GM23338 (cell line): ENCODE data around the gene SF1. TPM values are rescaled to one million over a fixed set of nuclear protein-coding genes. Genes with fewer than 3 reads are reported as not detected.

ENCODE experiments used
- ATAC-seq: fragments of 200-7000 bp; cut with Tn5 transposase; 3 replicates; pipeline ENCODE4 v1.9.1; 2020
- DNase-seq: peaks from one replicate; pipeline ENCODE4 v3.0.0-alpha.2; 2015; ENCODE audit warnings: low spot score
- H2AFZ ChIP-seq: fragments of 200-600 bp; sonication (generic); 2 replicates; pipeline ENCODE4 v1.8.0; 2016; ENCODE audit warnings: antibody characterized with exemption, mild to moderate bottlenecking, moderate library complexity
- H3F3A ChIP-seq: fragments of 200-600 bp; sonication (generic); replicated peaks from 2 replicates; pipeline ENCODE4 v1.8.0; 2017; ENCODE audit warnings: antibody characterized with exemption, mixed run types, low read depth
- H3K27ac ChIP-seq: fragments of 200-600 bp; sonication (generic); 2 replicates; pipeline ENCODE4 v1.6.1; 2016; ENCODE audit warnings: low read depth
- H3K27me3 ChIP-seq: fragments of 200-600 bp; sonication (generic); 2 replicates; pipeline ENCODE4 v1.8.0; 2016; ENCODE audit warnings: mild to moderate bottlenecking, mixed run types, moderate library complexity; ENCODE audit not compliant: insufficient read depth
- H3K36me3 ChIP-seq: fragments of 200-600 bp; sonication (generic); 2 replicates; pipeline ENCODE4 v1.8.0; 2016; ENCODE audit warnings: mild to moderate bottlenecking; ENCODE audit not compliant: insufficient read depth
- H3K4me1 ChIP-seq: fragments of 200-600 bp; sonication (generic); 2 replicates; pipeline ENCODE4 v1.8.0; 2016; ENCODE audit warnings: mild to moderate bottlenecking, moderate library complexity; ENCODE audit not compliant: insufficient read depth
- H3K4me2 ChIP-seq: fragments of 200-600 bp; sonication (generic); 2 replicates; pipeline ENCODE4 v1.7.1; 2017; ENCODE audit warnings: mixed run types
- H3K4me3 ChIP-seq: fragments of 200-600 bp; sonication (generic); 2 replicates; pipeline ENCODE4 v1.6.1; 2016; ENCODE audit warnings: mixed run types
- H3K79me2 ChIP-seq: fragments of 200-600 bp; sonication (generic); replicated peaks from 2 replicates; pipeline ENCODE4 v1.8.0; 2017; ENCODE audit warnings: mild to moderate bottlenecking; ENCODE audit not compliant: insufficient read depth
- H3K9me2 ChIP-seq: fragments of 200-600 bp; sonication (generic); 2 replicates; pipeline ENCODE4 v1.8.0; 2017; ENCODE audit not compliant: insufficient read depth
- H4K20me1 ChIP-seq: fragments of 200-600 bp; sonication (generic); replicated peaks from 2 replicates; pipeline ENCODE4 v1.8.0; 2017; ENCODE audit warnings: mild to moderate bottlenecking; ENCODE audit not compliant: insufficient read depth
- H3K27ac Mint-ChIP-seq: 2 replicates; pipeline ENCODE4 v1.8.0; 2020; ENCODE audit warnings: inconsistent platforms, mild to moderate bottlenecking, moderate library complexity, mixed read lengths
- H3K27me3 Mint-ChIP-seq: 3 replicates; pipeline ENCODE4 v1.8.0; 2022; ENCODE audit warnings: low read depth, mild to moderate bottlenecking, moderate library complexity, mixed read lengths, inconsistent platforms; ENCODE audit not compliant: insufficient read depth, poor library complexity
- H3K36me3 Mint-ChIP-seq: 3 replicates; pipeline ENCODE4 v1.8.0; 2021; ENCODE audit warnings: low read depth, mild to moderate bottlenecking, inconsistent platforms, moderate library complexity, mixed read lengths
- H3K4me1 Mint-ChIP-seq: 3 replicates; pipeline ENCODE4 v1.8.0; 2020; ENCODE audit warnings: mild to moderate bottlenecking, inconsistent platforms, mixed read lengths
- H3K4me3 Mint-ChIP-seq: 3 replicates; pipeline ENCODE4 v1.8.0; 2021; ENCODE audit warnings: moderate library complexity, mild to moderate bottlenecking, inconsistent platforms, mixed read lengths
- H3K9me3 Mint-ChIP-seq: 3 replicates; pipeline ENCODE4 v1.8.0; 2020; ENCODE audit warnings: moderate library complexity, mild to moderate bottlenecking, inconsistent platforms, mixed read lengths
- CREB1 ChIP-seq: fragments of 250-450 bp; sonication (Bioruptor Pico); IDR thresholded peaks from 2 replicates; pipeline ENCODE4 v1.5.0; 2020; ENCODE audit warnings: low read depth, mild to moderate bottlenecking, moderate library complexity
- ETS1 ChIP-seq: IDR thresholded peaks from 2 replicates; pipeline ENCODE4 v1.6.1; 2016; ENCODE audit warnings: antibody characterized with exemption
- EZH2 ChIP-seq: fragments of 200-600 bp; sonication (generic); IDR thresholded peaks from one replicate; pipeline ENCODE4 v1.8.0; 2017; ENCODE audit warnings: antibody characterized with exemption, mild to moderate bottlenecking, low read depth; ENCODE audit not compliant: unreplicated experiment
- EZH2phosphoT487 ChIP-seq: fragments of 200-600 bp; sonication (generic); IDR thresholded peaks from one replicate; pipeline ENCODE4 v1.8.1; 2018; ENCODE audit warnings: antibody characterized with exemption; ENCODE audit not compliant: unreplicated experiment
- JUNB ChIP-seq: IDR thresholded peaks from one replicate; pipeline ENCODE4 v1.6.1; 2016; ENCODE audit warnings: antibody characterized with exemption; ENCODE audit not compliant: unreplicated experiment
- NANOG ChIP-seq: IDR thresholded peaks from 2 replicates; pipeline ENCODE4 v1.6.1; 2016; ENCODE audit warnings: antibody characterized with exemption, borderline replicate concordance
- POLR2AphosphoS5 ChIP-seq: IDR thresholded peaks from 2 replicates; pipeline ENCODE4 v1.6.1; 2016; ENCODE audit warnings: antibody characterized with exemption, low read depth
- STAT1 ChIP-seq: IDR thresholded peaks from one replicate; pipeline ENCODE4 v1.6.1; 2016; ENCODE audit warnings: antibody characterized with exemption; ENCODE audit not compliant: unreplicated experiment
- ZNF114 ChIP-seq: fragments of 250-450 bp; sonication (Bioruptor Pico); IDR thresholded peaks from 2 replicates; pipeline ENCODE4 v1.5.0; 2020; ENCODE audit warnings: mild to moderate bottlenecking, moderate library complexity
- ZNF462 ChIP-seq: fragments of 250-450 bp; sonication (Bioruptor Pico); IDR thresholded peaks from 2 replicates; pipeline ENCODE4 v1.5.0; 2020; ENCODE audit warnings: mild to moderate bottlenecking, moderate library complexity
- polyA plus RNA-seq: library from polyadenylated mRNA; unstranded; fragments of >200 nt; fragmentation: Nextera tagmentation; extraction: Ambion mirVana; gene quantifications from 2 replicates; pipeline ENCODE4 v1.2.1, GENCODE V29; 2016
- total RNA-seq: library from RNA; depleted of rRNA; stranded (reverse); fragments of >200 nt; shearing (Covaris generic); gene quantifications from 2 replicates; pipeline ENCODE4 v1.2.3, GENCODE V29; 2014

SF1 gene
- total and polyA plus RNA-seq, 2 experiments from 2014 or later, result 76.9 to 252 TPM

GRCh38 chr11:64759722-64760719 lies 18.3 kb downstream of the SF1 start, which contains the start of gene PYGM:
Gene PYGM (minus strand): TSS chr11:64759974. CDS start chr11:64759898, 76 bp downstream.
- Mint-ChIP-seq H3K9me3 (no peaks in the 10 kb centered on the region; the same call in 1 of the 3 replicates), H3K4me3 (peak within 1 kb of the TSS; percentile 55), H3K4me1 (peaks cover 64% of the 10 kb centered on the region), H3K27me3 (peaks cover 33% of the 10 kb centered on the region), H3K27ac (peak within 1 kb of the TSS; percentile 89), H3K36me3 (peaks cover 28% of the 10 kb centered on the region)
- Histone ChIP-seq H3K27me3 (no peaks in the 10 kb centered on the region), H3K4me3 (peak within 1 kb of the TSS; percentile 38), H3K79me2 (0 out of 2 replicates have a peak, but pooled peaks cover 9% of the 10 kb centered on the region), H3K4me1 (peaks cover 59% of the 10 kb centered on the region), H3K9me2 (no peaks in the 10 kb centered on the region), H3F3A (peaks cover 50% of the 10 kb centered on the region), H3K27ac (peak within 1 kb of the TSS; percentile 96), H3K36me3 (peaks cover 6% of the 10 kb centered on the region; the same call in 1 of the 2 replicates), H3K4me2 (peak within 1 kb of the TSS; percentile 49), H4K20me1 (peaks cover 13% of the 10 kb centered on the region), H2AFZ (no peak within 1 kb of the TSS)
- peak; percentile 57 for ATAC-seq
- TF ChIP-seq POLR2AphosphoS5, result peak; percentile 50; the same call in 1 of the 2 replicates
- TF ChIP-seq ETS1, result 0 out of 2 replicates have a peak, but pooled peaks have one; percentile 7
- no peak for TF ChIP-seq STAT1
- DNase-seq, result peak; percentile 86

GRCh38 chr11:64759131-64759721 lies 19.1 kb downstream of the SF1 start:
- Mint-ChIP-seq H3K9me3 (no peaks in the 10 kb centered on the region; the same call in 1 of the 3 replicates), H3K27me3 (peaks cover 32% of the 10 kb centered on the region), H3K4me3 (peak overlapping the region; percentile 55; the same call in 2 of the 3 replicates), H3K36me3 (peaks cover 20% of the 10 kb centered on the region), H3K27ac (no peak overlapping the region), H3K4me1 (peaks cover 59% of the 10 kb centered on the region)
- Histone ChIP-seq H3K79me2 (0 out of 2 replicates have a peak, but pooled peaks cover 2% of the 10 kb centered on the region), H3K27me3 (no peaks in the 10 kb centered on the region), H4K20me1 (peaks cover 8% of the 10 kb centered on the region; the same call in 1 of the 2 replicates), H2AFZ (no peak overlapping the region), H3F3A (peaks cover 42% of the 10 kb centered on the region), H3K9me2 (no peaks in the 10 kb centered on the region), H3K4me2 (peak overlapping the region; percentile 49; the same call in 1 of the 2 replicates), H3K4me1 (peaks cover 51% of the 10 kb centered on the region), H3K4me3 (peak overlapping the region; percentile 38; the same call in 1 of the 2 replicates), H3K36me3 (no peaks in the 10 kb centered on the region), H3K27ac (0 out of 2 replicates have a peak overlapping the region, but pooled peaks have one; percentile 50)
- DNase-seq, result no peak
- ATAC-seq, result peak; percentile 2; the same call in 2 of the 3 replicates
- no peak for TF ChIP-seq ZNF114 (CRISPR knock-in tag)
- TF ChIP-seq EZH2phosphoT487, result no peak
- TF ChIP-seq EZH2, result no peak
- TF ChIP-seq JUNB, result no peak
- TF ChIP-seq NANOG, result no peak
- no peak for TF ChIP-seq CREB1 (CRISPR knock-in tag)
- TF ChIP-seq ZNF462, result no peak
- TF ChIP-seq ETS1, result no peak
- no peak for TF ChIP-seq POLR2AphosphoS5
- no peak for TF ChIP-seq STAT1
